Hematopoietic multipotent progenitor cell (in vitro differentiated cells): ENCODE data around the gene HRH2. TPM values are rescaled to one million over a fixed set of nuclear protein-coding genes. Genes with fewer than 3 reads are reported as not detected.
"Not testable (repeated sequence)": the region's sequence is repeated elsewhere in the genome, so short reads cannot be mapped to it uniquely, and the experiment has no call there.

Experiments
- DNase-seq, 3 donors: peaks; one replicate each; pipeline ENCODE4 v3.0.0-alpha.2; 2011 to 2015; ENCODE audit warnings: low read depth in 2 of 3, low spot score in 2 of 3
- total RNA-seq: library from RNA; depleted of rRNA; stranded (reverse); fragments of >200 nt; gene quantifications from one replicate; pipeline ENCODE4 v1.2.3, GENCODE V29; 2012

HRH2 gene
- total RNA-seq, result 5.1 TPM

- DNase-seq, result peak in 2 of 3 donors; percentile 47
Measured at GRCh38 chr5:175657593-175658271, at the start of gene HRH2. HRH2 (plus strand) TSS chr5:175658071; CDS start chr5:175683234, 25,163 bp downstream.

DNA sequence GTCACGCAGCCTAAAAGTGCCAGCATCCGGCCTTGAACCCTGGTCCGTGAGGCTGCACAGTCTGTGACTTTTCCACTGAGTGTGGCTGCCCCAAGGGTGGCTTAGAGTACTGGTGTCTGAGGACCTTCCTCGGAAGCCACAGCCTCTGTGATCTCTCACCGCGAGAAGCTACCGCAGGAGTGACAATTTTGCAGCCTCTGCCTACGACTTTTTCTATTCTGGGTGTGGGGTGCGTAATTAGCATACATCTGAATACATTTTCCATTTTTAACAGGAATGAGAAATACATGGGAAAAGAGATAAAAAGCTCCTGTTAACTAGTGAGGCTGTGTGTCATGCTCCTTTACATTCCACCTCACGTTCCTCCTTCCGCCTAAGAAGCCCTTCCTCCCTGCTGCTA is 48.3 kb upstream of the HRH2 start:
- DNase-seq, result no peak

- DNase-seq, result no peak
Measured at GRCh38 chr5:175610381-175610780, 47.5 kb upstream of the HRH2 start.

GRCh38 chr5:175610898-175611297 is 47.0 kb upstream of the HRH2 start:
- DNase-seq, result no peak

DNA sequence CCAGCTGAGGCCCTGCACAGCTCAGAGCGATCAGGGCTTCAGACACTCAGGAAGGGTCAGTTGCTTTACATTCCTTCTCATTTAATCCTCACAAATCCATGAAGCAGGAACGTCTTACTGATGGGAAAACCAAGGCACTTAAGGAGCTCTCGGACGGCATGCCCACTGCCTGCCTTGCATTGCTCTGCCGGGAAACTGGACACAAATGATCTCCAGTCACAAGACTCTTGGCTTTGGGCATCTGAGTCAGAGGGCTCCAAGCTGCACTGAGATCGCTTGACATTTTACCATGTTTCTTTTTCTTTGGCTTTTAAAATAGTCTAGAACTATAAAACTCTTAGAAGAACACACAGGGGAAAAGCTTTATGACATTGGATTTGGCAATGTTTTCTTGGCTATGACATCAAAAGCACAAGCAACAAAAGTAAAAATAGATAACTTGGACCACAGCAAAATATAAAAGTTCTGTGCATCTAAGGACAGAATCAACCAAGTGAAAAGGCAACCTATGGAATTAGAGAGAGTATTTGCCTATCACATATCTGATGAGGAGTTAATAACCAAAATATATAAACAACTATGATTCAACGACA is 43.6 kb upstream of the HRH2 start:
- no peak for DNase-seq

- DNase-seq, result no peak
Measured at GRCh38 chr5:175614861-175615260, 43.0 kb upstream of the HRH2 start.

DNA sequence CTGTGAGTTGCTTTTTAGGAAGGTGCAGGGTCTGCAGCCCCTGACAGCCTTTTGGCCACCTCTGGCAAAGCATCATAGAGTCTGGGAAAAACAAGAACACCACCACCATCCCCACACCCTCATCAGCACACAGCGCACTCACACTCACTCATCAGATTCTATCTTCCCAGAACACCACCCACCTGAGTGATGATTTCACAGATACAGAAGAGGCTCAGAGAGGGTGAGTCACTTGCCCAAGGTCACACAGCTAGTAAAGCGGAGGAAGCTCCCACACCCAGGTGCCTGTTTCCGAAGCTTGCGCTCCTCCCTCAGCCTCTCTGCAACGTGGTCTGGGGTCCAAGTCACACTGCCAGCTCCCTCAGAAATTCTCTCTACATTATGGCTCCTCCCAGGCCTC is 41.8 kb upstream of the HRH2 start:
- DNase-seq, result no peak

DNA sequence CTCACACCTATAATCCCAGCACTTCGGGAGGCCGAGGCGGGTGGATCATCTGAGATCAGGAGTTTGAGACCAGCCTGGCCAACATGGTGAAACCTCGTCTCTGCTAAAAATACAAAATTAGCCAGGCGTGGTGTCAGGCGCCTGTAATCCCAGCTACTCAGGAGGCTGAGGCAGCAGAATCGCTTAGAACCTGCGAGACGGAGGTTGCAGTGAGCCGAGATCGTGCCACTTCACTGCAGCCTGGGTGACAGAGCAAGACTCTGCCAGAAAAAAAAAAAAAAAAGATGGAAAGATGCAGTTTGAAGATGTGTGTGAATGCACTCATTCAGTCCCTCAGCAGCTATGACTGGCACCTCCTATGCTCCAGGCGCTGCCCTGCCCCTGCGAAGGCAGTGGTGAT is 41.3 kb upstream of the HRH2 start:
- DNase-seq, result not testable (repeated sequence)

DNA sequence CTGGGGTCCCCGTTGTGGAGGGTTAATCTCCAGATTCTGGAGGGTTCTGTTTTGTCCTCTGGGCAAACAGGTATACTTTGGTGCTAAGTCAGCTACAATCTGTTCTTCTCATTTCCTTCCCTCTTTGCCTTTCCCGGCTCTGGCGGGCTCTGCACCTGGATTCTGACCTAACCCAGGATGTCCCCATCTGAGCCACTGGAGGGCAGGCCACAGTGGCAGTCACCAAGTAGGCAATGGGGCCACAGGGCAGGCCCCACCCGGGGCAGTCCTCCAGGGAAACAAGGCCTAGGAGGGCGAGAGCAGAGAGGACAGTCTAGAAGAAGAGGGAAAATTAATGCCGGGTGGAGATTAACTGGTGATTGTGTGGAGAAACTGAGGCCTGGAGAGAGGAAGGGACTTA is 40.4 kb upstream of the HRH2 start:
- peak in 2 of 3 donors; percentile 10 to 17 for DNase-seq

DNA sequence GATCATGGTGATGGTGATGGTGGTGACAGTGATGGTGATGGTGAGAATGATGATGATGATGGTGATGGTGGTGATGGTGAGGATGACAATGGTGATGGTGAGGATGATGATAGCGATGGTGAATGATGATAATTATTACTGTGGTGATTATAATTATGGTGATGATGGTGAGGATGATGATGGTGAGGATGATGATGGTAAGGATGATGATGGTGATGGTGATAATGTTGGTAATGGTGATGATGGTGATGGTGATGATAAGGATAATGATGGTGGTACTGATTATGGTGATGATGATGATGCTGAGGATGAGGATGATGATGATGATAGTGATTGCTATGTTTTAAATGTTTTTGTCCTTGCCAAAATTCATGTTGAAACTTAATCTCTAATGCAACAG is 37.3 kb upstream of the HRH2 start:
- no peak for DNase-seq

- no peak for DNase-seq
Measured at GRCh38 chr5:175621971-175622370, 35.9 kb upstream of the HRH2 start.

DNA sequence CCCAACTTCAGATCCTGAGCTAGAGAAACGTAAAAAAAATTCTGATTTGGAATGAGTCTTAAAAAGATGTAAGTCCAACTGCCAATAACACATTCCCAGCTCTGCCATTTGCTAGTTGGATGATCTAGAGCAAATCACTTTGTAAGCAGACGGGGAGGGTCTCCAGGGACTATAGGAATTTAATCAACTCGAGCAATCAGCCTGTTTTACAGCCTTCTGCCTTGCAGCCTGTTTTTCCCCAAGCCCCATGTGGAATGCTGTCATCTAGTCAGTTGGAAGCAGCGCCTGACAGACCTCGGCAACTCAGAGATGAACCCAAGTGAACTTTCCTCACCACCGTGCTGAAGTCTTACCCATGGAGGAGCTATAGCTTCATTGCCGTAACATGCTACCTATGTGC is 34.8 kb upstream of the HRH2 start:
- no peak for DNase-seq

DNA sequence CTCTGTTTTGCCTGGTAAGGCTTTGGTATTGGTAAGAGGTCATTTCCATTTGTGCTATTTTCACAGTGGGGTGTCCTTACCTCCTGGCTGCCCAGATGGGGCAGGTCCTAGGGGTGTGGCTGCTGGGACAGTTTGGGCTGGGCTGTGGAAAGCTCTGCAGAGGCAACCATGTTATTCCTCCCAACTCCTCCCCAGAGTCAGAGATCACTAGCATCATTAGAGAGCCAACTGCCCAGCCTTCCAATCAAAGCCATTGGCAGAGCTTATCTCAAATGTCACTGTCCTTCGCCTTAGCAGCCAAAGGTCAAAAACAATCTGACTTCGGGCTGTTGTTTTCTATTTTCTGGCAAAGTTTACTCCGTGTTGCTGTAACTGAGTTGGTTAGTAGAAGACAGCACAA is 33.6 kb upstream of the HRH2 start:
- DNase-seq, result no peak

- DNase-seq, result no peak
Measured at GRCh38 chr5:175627005-175627404, 30.9 kb upstream of the HRH2 start.

GRCh38 chr5:175627739-175628138 is 30.1 kb upstream of the HRH2 start:
- DNase-seq, result no peak

DNA sequence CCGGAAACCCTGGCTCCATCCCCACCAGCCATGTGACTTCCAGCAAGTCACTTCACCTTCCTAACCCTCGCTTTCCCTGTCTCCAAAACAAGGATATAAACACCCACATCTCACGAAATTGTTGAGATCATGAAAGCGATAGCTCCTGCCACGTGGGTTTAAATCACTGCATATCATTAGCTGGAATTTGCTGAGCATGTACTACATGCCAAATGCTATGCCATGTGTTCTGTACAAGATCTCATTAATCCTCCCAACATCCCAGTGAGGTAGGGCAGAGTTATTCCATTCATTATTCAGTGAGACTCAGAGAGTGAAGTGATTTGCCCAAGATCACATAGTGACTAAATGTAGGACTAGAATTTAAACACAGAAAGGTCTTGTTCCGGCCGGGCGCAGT is 29.2 kb upstream of the HRH2 start:
- DNase-seq, result no peak

GRCh38 chr5:175629261-175629660 is 28.6 kb upstream of the HRH2 start:
- no peak for DNase-seq

- no peak for DNase-seq
Measured at GRCh38 chr5:175629793-175630192, 28.1 kb upstream of the HRH2 start.

- no peak for DNase-seq
Measured at GRCh38 chr5:175635854-175636584, 21.9 kb upstream of the HRH2 start.

DNA sequence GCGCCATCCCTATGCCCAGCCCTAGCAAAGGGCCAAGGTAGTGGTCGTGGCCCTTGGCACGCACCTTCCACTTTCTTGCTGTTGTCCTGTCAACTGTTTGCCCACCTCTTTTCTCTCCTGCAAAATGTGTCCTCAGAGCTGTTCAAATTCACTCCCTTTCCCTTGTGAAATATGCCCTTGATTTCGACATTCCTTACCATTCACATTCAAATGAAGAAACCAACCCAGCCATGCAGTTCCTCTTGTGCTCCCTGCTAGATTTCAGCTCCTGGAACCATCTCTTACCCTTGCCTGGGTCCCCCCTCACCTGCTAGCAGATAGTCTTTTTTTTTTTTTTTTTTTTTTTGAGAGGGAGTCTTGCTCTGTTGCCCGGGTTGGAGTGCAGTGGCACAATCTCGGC is 19.6 kb upstream of the HRH2 start:
- DNase-seq, result no peak

- DNase-seq, result no peak
Measured at GRCh38 chr5:175640106-175640775, 17.6 kb upstream of the HRH2 start.

DNA sequence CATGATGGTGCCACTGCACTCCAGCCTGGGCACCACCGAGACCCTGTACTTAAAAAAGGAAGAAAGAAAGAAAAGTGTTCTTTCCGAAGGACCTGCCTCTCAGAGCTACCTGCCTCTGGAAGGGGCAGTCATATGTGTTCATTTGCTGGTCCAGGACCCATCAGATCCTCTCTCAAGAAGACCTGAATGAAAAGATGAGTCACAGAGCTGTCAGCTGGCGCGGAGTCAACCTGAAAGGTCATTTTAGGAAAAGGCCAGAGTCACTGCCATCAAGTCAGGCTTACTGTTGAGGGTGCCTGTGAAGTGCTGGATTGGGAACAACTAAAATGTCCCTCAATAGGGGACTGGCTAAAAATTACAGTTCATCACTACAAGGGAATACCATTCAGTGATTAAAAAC is 14.9 kb upstream of the HRH2 start:
- no peak for DNase-seq
